Mucosa of rectum (tissue), 2 donors: ENCODE measurements around the gene PRTG.
A peak's percentile ranks its signal among the peaks of the same experiment; 100 is the strongest.
"Not testable (repeated sequence)": the region's sequence is repeated elsewhere in the genome, so short reads cannot be mapped to it uniquely, and the experiment has no call there.

Source experiments
- H3K27ac ChIP-seq, 2 donors: one replicate each; pipeline ENCODE4 v1.7.0; 2013; ENCODE audit warnings: inconsistent platforms in 2 of 2, low read depth in 2 of 2, low read length in 2 of 2
- H3K27me3 ChIP-seq, 2 donors: one replicate each; pipeline ENCODE4 v1.7.0; 2013; ENCODE audit warnings: low read length in 2 of 2; ENCODE audit not compliant: control insufficient read depth in 2 of 2, insufficient read depth in 2 of 2
- H3K36me3 ChIP-seq, 2 donors: one replicate each; pipeline ENCODE4 v1.7.0; 2013; ENCODE audit warnings: low read length in 2 of 2; ENCODE audit not compliant: control insufficient read depth in 2 of 2, insufficient read depth in 2 of 2
- H3K4me1 ChIP-seq, 2 donors: one replicate each; pipeline ENCODE4 v1.7.0; 2013; ENCODE audit warnings: low read length in 2 of 2, mild to moderate bottlenecking in 1 of 2; ENCODE audit not compliant: control insufficient read depth in 2 of 2, insufficient read depth in 2 of 2
- H3K4me3 ChIP-seq, 2 donors: one replicate each; pipeline ENCODE4 v1.7.0; 2013; ENCODE audit warnings: low read length in 2 of 2
- H3K9ac ChIP-seq, 2 donors: one replicate each; pipeline ENCODE4 v1.7.0; 2013; ENCODE audit warnings: low read length in 2 of 2, low read depth in 1 of 2, mild to moderate bottlenecking in 1 of 2
- H3K9me3 ChIP-seq, 2 donors: one replicate each; pipeline ENCODE4 v1.7.0; 2013; ENCODE audit warnings: low read length in 2 of 2; ENCODE audit not compliant: control insufficient read depth in 2 of 2
- donor health status: healthy.
- donor health status: Normal muscosa, but diverticular disease.

PRTG gene

DNA sequence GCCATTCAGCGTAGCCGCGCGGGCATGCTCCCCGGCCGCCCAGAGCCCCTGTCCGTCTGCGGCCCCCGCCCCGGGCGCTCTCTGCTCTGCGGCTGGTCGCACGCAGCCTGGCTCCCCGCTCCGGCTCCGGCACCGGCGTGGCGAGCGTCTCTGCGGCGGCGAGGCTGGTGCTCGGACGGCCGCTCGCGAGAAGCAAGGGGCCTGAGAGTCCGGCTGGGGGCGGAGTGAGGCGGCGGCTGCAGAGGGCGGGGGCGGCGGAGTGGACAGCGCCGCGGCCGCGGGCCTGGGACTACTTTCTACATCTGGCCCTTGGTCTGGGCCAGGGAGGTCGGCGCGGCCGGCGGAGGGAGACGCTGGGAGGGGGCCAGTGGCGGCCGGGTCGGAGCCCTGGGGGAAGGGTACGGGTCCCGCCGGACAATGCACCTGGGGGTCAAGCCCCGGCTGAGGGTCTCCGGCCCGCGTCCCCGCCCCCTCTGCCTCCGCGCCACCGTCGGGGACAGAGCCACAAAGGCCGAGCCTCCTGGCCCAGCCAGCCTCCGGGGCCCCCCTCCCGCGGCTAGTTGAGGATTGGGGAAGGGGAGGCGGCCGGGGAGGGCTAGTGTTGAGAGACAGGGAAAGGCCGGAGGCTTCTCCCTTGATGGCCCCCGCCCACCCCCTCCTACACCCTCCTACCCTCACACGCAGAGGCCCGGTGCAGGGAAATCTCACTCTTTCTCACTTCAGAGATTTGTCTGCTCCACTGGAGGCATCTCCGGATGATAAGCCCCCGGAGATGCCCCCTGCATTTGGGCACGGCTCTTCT, at the start of gene PRTG:
TSS of gene PRTG (minus strand) at position 226 of the 802 bp plus-strand sequence. CDS start at position 5, 221 bp downstream.
- Histone ChIP-seq H3K9me3 (no peaks in the 10 kb centered on the region), H3K4me3 (peak within 1 kb of the TSS; percentile 61 to 71), H3K27me3 (peaks cover 20 to 31% of the 10 kb centered on the region in 2 donors), H3K9ac (peak within 1 kb of the TSS in 1 of 2 donors; percentile 38), H3K36me3 (no peaks in the 10 kb centered on the region), H3K27ac (peak within 1 kb of the TSS in 1 of 2 donors; percentile 58), H3K4me1 (peaks cover 6 to 8% of the 10 kb centered on the region in 2 donors)

- no peaks in the 10 kb centered on the region for H3K36me3 ChIP-seq
- H3K4me1 ChIP-seq, result no peaks in the 10 kb centered on the region
- H3K4me3 ChIP-seq, result no peak overlapping the region
- H3K9me3 ChIP-seq, result no peaks in the 10 kb centered on the region
- H3K9ac ChIP-seq, result no peak overlapping the region
- H3K27me3 ChIP-seq, result no peaks in the 10 kb centered on the region
- no peak overlapping the region for H3K27ac ChIP-seq
Observed at GRCh38 chr15:55791551-55792400, 48.8 kb upstream of the PRTG start.

- H3K27ac ChIP-seq, result no peak overlapping the region
- no peaks in the 10 kb centered on the region for H3K27me3 ChIP-seq
- H3K4me1 ChIP-seq, result no peaks in the 10 kb centered on the region
- H3K9ac ChIP-seq, result no peak overlapping the region
- H3K36me3 ChIP-seq, result no peaks in the 10 kb centered on the region
- no peak overlapping the region for H3K4me3 ChIP-seq
- H3K9me3 ChIP-seq, result no peaks in the 10 kb centered on the region
Observed at GRCh38 chr15:55789066-55789660, 46.2 kb upstream of the PRTG start.

- no peak overlapping the region for H3K4me3 ChIP-seq
- H3K27ac ChIP-seq, result no peak overlapping the region
- no peaks in the 10 kb centered on the region for H3K9me3 ChIP-seq
- no peak overlapping the region for H3K9ac ChIP-seq
- no peaks in the 10 kb centered on the region for H3K27me3 ChIP-seq
- H3K36me3 ChIP-seq, result no peaks in the 10 kb centered on the region
- no peaks in the 10 kb centered on the region for H3K4me1 ChIP-seq
Observed at GRCh38 chr15:55786341-55786740, 43.4 kb upstream of the PRTG start.

DNA sequence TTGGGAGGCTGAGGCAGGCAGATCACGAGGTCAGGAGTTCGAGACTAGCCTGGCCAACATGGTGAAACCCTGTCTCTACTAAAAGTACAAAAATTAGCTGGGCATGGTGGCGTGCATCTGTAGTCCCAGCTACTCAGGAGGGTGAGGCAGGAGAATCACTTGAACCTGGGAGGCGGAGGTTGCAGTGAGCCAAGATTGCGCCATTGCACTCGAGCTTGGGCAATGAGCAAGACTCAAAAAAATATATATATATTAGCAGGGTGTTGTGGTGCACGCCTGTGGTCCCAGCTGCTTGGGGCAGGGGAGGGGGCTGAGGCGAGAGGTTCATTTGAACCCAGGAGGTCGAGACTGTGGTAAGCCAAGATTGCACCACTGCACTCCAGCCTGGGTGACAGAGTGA, 42.6 kb upstream of the PRTG start:
- H3K4me3 ChIP-seq, H3K27me3 ChIP-seq, H3K9me3 ChIP-seq, H3K4me1 ChIP-seq, H3K27ac ChIP-seq, H3K36me3 ChIP-seq, H3K9ac ChIP-seq: not testable (repeated sequence)

DNA sequence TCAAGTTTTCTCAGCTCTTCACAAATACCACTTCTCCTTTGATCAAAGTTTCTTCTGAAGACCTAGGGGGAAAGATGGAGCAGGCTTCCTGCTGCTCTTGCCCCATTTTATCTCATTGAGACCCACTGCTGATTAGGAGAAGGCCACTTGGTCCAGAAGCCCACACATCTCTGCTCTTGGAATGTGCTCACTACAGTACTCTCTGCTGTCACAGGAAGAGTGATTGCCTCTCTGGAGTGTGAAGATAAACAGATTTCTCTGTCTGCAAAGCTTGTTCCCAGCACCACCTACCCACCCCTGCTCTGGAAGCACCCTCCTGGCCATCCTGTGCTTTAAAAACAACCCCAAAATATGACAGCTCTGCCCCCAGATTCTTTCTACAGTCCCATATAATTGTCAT, 41.3 kb upstream of the PRTG start:
- no peak overlapping the region for H3K4me3 ChIP-seq
- H3K36me3 ChIP-seq, result no peaks in the 10 kb centered on the region
- no peaks in the 10 kb centered on the region for H3K4me1 ChIP-seq
- no peaks in the 10 kb centered on the region for H3K9me3 ChIP-seq
- H3K9ac ChIP-seq, result no peak overlapping the region
- H3K27me3 ChIP-seq, result no peaks in the 10 kb centered on the region
- no peak overlapping the region for H3K27ac ChIP-seq

GRCh38 chr15:55782901-55783300, 39.9 kb upstream of the PRTG start:
- no peak overlapping the region for H3K4me3 ChIP-seq
- H3K36me3 ChIP-seq, result no peaks in the 10 kb centered on the region
- H3K9me3 ChIP-seq, result no peaks in the 10 kb centered on the region
- H3K9ac ChIP-seq, result no peak overlapping the region
- no peaks in the 10 kb centered on the region for H3K4me1 ChIP-seq
- H3K27me3 ChIP-seq, result no peaks in the 10 kb centered on the region
- H3K27ac ChIP-seq, result no peak overlapping the region

GRCh38 chr15:55780292-55780691, 37.3 kb upstream of the PRTG start:
- no peaks in the 10 kb centered on the region for H3K9me3 ChIP-seq
- no peaks in the 10 kb centered on the region for H3K36me3 ChIP-seq

DNA sequence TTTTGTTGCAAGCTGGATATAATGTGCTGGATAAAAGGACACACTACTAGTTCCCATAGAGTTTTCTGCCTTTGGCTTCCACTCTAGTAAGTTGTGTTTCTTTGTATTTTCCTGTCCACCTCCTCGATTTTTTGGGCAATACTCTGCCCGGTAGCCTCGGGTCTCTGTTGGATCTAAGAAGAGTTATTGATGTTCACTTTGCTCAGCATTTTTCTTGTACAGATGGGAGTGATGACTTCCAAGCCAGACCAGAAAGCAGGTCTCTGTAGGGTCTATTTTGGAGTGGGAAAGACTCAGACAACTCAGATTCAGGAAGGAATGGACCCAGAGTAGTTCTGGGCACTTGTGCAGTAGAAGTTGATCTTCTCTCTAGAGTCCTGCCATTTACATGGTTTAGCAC, 36.0 kb upstream of the PRTG start:
- Histone ChIP-seq H3K27ac (no peak overlapping the region), H3K9ac (no peak overlapping the region), H3K4me1 (no peaks in the 10 kb centered on the region), H3K36me3 (no peaks in the 10 kb centered on the region), H3K27me3 (no peaks in the 10 kb centered on the region), H3K4me3 (no peak overlapping the region), H3K9me3 (no peaks in the 10 kb centered on the region)

More at GRCh38 chr15:55780292-55780691, 37.3 kb upstream of the PRTG start:
- H3K4me3 ChIP-seq, result no peak overlapping the region
- H3K9ac ChIP-seq, result no peak overlapping the region
- no peak overlapping the region for H3K27ac ChIP-seq
- H3K4me1 ChIP-seq, result no peaks in the 10 kb centered on the region
- no peaks in the 10 kb centered on the region for H3K27me3 ChIP-seq

DNA sequence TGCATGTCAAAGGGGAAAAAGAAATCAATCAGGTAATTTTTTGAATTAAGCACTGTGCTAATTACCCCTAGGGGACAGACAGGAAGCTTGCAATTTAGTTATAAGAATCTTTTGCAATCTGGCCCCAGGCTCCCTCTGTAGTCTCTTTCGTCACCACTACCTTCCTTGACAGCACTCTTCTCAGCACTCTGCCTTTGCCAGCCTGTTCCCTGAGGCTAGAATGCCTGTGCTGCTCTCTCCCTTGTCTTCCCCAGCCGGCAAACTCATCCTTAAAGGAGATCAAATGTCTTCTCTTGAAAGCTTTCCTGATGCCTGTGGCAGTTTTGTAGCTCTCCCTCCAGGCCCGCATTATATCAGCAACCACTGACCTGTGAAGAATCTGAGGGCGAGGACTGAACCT, 32.4 kb upstream of the PRTG start:
- no peaks in the 10 kb centered on the region for H3K4me1 ChIP-seq
- no peak overlapping the region for H3K27ac ChIP-seq

More for the DNA sequence above, 32.4 kb upstream of the PRTG start:
- no peaks in the 10 kb centered on the region for H3K9me3 ChIP-seq
- no peaks in the 10 kb centered on the region for H3K36me3 ChIP-seq
- H3K9ac ChIP-seq, result no peak overlapping the region
- no peak overlapping the region for H3K4me3 ChIP-seq
- H3K27me3 ChIP-seq, result no peaks in the 10 kb centered on the region
